ENCODE results near the gene EHD4.

The EHD4 gene

GRCh38 chr15:41972253-41973242, at the start of gene EHD4:
EHD4 (minus strand) TSS chr15:41972557; CDS start chr15:41972494, 63 bp downstream.
- DNase-seq (ENCODE audit: low spot score) = peak; percentile 99

GRCh38 chr15:42021593-42021992, 49.2 kb upstream of the EHD4 start:
- DNase-seq (ENCODE audit: low spot score) = no peak

GRCh38 chr15:42020713-42021273, 48.4 kb upstream of the EHD4 start, which contains the start of gene PLA2G4E:
PLA2G4E (minus strand) TSS chr15:42021042; CDS start chr15:42021030, 12 bp downstream.
- no peak for DNase-seq (ENCODE audit: low spot score)

DNA sequence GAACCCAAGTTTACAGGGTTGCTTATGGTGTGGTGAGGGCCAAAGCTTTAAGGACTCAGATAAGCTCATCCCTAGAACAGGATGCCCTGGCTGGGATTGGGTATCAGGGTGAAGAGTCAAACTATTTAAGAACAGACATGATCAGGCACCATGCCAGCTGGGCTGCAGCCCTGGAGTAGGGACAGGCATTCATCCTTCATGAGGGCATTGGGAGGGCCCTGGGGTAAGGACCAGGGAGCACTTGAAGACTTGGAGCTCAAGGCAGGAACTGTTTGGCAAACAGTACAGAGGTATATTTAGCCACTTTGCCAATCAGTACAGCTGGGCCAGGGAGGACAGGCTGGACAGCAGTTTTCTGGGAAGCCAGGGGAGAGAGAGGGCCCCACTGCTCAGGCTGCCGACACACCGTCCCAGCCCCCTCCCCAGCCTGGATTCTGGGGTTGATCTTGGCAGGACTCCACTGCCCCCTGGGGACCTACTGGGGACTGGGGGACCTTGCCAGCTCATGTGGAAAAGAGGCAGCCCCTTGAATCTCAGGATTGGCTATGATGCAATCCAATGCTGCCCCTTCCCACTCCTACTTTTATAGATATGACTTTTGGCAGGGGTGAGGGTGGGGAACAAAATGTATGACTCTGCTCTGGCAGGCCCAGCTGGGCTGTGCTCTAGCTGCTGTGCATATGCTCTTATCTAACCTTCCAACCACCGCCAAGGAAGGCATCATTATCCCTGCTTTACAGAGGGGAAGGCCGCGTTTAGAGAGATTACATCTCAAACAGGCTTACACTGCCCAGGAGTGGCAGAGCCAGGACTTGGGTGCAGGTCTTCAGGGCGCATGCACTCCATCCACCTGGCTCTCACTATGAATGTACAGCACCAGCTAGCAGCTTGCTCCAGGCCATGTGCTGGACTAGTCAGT, 46.2 kb upstream of the EHD4 start:
- no peak for DNase-seq (ENCODE audit: low spot score)

DNA sequence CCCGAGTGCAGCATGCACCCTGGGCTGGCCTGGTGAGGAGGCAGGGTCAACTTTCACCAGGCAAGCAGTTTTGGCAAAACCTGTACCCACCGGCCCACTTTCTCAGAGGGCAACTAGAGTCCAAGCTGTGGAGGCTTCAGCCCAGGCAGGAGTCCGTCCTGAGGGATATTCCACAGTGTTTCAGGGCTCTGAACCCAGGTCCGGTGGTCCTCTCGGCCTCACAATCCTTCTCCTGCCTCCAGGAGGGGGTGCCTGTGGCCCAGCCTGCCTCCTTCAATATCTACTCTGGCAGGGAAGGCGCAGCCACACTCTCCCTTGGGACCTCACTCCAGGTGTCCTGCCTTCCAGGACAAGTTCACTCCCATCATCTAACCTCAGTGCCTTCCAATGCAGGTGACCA, 44.6 kb upstream of the EHD4 start:
- DNase-seq (ENCODE audit: low spot score) = no peak

GRCh38 chr15:42014406-42014805, 42.0 kb upstream of the EHD4 start:
- no peak for DNase-seq (ENCODE audit: low spot score)

GRCh38 chr15:42012928-42013482, 40.6 kb upstream of the EHD4 start:
- DNase-seq (ENCODE audit: low spot score) = no peak

DNA sequence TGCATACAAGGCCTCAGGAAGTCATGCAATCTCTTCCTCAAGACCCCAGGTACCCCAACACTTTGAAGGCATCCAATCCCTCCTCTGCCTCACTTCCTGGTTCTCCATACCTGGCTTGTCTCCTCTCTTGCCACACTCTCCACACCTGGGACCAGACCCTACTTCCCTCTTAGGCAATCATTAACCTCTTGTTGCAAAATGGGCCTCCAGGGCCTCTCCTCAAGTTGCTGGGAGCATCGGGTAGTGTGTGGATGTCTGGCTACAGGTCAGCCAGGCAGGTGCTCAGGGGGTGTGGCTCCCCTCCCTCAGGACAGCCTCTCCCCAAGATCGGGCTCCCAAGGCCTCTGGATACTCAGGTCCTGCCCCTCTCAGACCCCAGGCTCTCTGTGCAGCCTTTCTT, 39.9 kb upstream of the EHD4 start:
- DNase-seq (ENCODE audit: low spot score) = no peak

GRCh38 chr15:42011074-42011473, 38.7 kb upstream of the EHD4 start:
- DNase-seq (ENCODE audit: low spot score) = no peak

GRCh38 chr15:42010434-42010833, 38.1 kb upstream of the EHD4 start:
- DNase-seq (ENCODE audit: low spot score) = no peak

DNA sequence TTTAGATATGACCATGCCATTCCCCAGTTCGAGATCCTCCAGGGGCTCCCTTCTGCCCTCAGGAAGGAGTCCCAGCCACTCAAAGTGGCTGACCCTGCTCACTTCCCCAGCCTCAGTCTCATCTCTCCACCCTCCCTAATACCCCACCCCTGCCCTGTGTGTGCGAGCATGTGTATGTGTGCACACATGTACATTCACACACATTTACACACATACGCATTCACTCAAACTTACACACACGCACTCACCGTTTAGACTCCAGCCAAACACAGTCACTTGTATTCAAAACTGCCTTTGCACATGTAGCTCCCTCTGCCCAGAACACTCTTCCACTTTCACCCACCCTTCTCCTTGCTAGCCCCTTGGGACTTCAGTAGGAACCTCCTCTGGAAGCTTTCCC, 37.1 kb upstream of the EHD4 start:
- DNase-seq (ENCODE audit: low spot score) = no peak

DNA sequence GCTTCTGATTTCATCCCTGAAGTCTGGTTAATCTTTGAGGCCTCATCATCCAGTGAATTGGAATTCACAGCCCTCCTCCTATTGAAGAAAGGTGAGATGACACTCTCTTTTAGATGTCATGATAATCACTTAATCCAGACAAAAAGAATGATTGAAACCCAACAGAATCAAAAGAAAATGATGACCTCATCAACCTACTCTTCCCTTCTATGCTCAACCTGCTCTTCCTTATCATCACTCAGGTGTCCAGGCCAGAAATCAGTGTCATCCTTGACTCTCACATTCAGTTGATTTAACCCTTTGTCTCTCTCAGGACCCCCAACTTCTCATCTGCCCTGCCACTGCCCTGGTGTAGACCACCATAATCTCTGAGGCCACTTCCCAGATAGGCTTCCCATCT, 36.7 kb upstream of the EHD4 start:
- no peak for DNase-seq (ENCODE audit: low spot score)

- no peak for DNase-seq (ENCODE audit: low spot score)
These were observed 35.0 kb upstream of the EHD4 start for GRCh38 chr15:42007386-42007785.

DNA sequence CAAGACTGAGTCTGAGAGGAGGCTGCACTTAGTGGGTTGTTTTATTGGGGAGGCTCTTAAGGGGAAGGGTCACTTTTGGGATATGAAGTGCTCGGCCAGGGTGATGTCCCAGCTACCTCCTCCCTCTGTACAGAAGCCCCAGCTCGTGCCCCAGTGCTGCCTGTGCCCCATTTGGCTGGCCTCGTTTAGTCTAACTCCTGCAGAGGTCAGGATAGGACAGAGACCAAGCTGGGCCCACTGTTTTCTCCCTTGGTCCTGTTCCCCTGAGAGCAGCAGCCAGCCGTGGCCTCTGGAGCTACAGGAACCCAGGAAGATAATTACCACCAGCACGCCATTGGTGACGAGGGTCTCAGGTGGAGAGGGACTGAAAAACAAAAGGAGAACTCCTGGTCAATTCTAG, 30.0 kb upstream of the EHD4 start:
- no peak for DNase-seq (ENCODE audit: low spot score)

- no peak for DNase-seq (ENCODE audit: low spot score)
These were observed 28.9 kb upstream of the EHD4 start for GRCh38 chr15:42001236-42001635.

DNA sequence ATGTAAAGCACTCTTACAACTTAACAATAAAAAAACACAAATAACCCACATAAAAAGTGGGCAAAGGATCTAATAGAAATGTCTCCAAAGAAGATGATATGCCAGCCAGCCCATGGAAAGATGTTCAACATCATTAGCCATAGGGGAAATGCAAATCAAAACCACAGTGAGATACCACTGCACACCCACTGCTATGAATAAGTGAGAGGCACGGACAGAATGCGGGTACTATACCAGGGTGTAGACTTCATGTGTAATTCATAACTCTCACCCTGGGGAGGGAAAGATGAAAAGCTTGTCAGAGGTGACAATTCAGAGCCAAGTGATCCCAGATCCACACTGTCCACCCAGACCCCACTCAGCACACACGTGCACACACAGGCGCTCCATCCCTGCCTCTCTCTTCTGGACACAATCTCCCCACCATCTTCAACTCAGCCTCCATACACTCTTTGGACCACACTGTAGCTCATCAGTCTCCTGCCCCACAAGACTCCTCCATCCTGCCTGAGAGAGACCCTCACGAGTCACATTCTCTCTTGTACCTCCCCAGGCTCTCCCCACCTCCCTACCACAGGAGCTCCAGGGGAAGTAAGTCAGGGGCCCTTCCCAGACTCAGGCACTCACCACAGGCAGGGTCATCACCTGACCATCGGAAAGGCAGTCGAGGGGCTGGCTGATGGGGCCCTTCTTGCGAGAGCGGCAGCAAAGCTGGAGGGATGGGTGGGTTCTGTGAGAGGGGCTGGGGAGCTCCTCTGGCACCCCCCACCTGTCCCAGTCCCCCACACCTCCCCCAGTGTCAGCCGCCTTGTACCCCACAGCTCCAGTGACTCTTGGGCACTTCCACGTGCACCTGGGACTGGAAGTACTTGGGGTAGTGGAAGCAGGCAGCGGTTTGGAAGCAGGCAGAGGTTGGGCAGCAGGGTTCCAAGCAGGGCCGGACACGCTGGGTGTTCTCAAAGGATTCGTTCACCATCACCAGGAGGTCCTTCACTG, 27.2 kb upstream of the EHD4 start:
- DNase-seq (ENCODE audit: low spot score) = no peak

- no peak for DNase-seq (ENCODE audit: low spot score)
These were observed 25.5 kb upstream of the EHD4 start for GRCh38 chr15:41997845-41998244.

GRCh38 chr15:41996921-41997592, 24.7 kb upstream of the EHD4 start:
- DNase-seq (ENCODE audit: low spot score) = no peak

DNA sequence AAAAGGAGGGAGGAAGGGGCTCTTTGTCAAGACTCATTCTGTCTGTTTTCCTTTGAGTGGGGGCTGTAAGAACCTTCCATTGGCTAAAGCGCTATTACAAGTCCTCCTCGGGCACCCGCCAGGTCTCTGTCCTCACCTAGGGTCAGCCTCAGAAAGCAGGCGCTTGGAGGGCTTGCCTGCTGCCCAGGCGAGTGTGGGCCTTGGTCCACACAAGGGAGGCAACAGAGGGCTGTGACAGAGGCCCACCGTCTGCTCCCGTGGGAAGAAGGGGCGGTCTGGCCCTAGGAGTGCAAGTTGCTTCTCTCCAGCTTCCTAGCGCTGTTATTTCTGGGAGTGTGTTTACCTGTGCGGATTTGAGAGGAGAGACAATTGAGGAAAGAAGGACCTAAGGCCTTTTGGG, 24.0 kb upstream of the EHD4 start:
- no peak for DNase-seq (ENCODE audit: low spot score)

- DNase-seq (ENCODE audit: low spot score) = no peak
These were observed 23.1 kb upstream of the EHD4 start for GRCh38 chr15:41995476-41995855.

All from Ammon's horn (tissue), 1 donor.